HG03439 (cell line): ENCODE data around the gene PLS1.
"Not testable (repeated sequence)": the region's sequence is repeated elsewhere in the genome, so short reads cannot be mapped to it uniquely, and the experiment has no call there.

ENCODE experiments used
- ATAC-seq: cut with Tn5 transposase; IDR thresholded peaks from one replicate; pipeline ENCODE4 v1.9.1; 2021; ENCODE audit warnings: mild to moderate bottlenecking, moderate library complexity; ENCODE audit not compliant: unreplicated experiment

Gene PLS1, protein sequence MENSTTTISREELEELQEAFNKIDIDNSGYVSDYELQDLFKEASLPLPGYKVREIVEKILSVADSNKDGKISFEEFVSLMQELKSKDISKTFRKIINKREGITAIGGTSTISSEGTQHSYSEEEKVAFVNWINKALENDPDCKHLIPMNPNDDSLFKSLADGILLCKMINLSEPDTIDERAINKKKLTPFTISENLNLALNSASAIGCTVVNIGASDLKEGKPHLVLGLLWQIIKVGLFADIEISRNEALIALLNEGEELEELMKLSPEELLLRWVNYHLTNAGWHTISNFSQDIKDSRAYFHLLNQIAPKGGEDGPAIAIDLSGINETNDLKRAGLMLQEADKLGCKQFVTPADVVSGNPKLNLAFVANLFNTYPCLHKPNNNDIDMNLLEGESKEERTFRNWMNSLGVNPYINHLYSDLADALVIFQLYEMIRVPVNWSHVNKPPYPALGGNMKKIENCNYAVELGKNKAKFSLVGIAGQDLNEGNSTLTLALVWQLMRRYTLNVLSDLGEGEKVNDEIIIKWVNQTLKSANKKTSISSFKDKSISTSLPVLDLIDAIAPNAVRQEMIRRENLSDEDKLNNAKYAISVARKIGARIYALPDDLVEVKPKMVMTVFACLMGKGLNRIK

GRCh38 chr3:142595951-142596725 lies at the start of gene PLS1:
TSS of gene PLS1 (plus strand) at chr3:142596393. CDS start at chr3:142664238, 67,845 bp downstream.
- peak; percentile 95 for ATAC-seq

- ATAC-seq = no peak
These were observed 46.2 kb upstream of the PLS1 start for GRCh38 chr3:142549986-142550385.

- ATAC-seq = not testable (repeated sequence)
These were observed 43.6 kb upstream of the PLS1 start for GRCh38 chr3:142552579-142552978.

GRCh38 chr3:142553741-142554140 lies 42.5 kb upstream of the PLS1 start:
- ATAC-seq = no peak

DNA sequence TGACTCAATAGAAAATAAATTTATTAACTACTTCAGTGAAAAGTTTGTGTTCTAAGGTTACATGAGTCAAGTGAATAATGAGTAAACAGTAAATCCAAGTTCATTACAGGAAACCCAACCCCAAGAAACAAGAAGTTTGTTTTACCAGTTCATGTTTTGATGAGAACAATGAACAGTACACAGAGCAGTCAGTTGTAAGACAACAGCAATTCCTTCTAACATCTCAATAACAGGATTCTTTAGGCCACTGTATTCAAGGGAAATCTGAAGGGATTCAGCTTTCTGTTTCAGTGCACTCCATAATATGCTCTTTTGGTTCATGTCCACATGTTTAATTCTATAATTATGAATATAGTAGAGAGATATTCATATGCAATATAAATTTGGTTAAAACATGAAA lies 36.1 kb upstream of the PLS1 start:
- ATAC-seq = no peak

DNA sequence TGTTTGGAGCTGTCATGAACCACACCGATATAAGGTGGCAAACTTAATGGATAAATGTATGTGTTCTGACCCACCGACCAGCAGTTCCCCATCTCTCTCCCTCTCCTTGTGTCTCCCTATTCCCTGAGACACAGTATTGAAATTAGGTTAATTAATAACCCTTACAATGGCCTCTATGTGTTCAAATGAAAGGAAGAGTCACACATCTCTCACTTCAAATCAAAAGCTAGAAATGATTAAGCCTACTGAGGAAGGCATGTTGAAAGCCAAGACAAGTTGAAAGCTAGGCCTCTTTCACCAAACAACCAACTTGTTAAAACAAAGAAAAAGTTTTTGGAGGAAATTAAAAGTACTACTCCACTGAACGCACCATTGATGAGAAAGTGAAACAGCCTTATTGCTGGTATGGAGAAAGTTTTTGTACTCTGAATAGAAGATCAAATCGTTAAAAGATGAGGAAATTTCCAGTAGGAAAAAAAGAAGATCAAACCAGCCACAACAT lies 32.6 kb upstream of the PLS1 start:
- ATAC-seq = no peak

DNA sequence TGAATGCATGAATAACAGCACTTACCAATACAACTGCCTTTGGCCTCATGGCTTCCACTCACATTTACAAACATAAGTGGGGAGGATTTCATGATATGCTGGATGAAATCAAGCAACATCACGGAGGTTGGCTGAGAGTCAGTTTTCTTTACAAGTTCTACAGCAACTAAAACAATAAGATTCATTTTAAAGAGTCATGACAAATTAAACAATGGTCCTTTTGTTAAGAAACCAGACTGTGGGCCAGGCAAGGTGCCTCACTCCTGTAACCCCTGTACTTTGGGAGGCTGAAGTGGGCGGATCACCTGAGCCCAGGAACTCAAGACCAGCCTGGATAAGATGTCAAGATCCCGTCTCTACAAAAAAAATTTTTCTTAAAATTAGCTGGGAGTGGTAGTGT lies 30.1 kb upstream of the PLS1 start:
- no peak for ATAC-seq

DNA sequence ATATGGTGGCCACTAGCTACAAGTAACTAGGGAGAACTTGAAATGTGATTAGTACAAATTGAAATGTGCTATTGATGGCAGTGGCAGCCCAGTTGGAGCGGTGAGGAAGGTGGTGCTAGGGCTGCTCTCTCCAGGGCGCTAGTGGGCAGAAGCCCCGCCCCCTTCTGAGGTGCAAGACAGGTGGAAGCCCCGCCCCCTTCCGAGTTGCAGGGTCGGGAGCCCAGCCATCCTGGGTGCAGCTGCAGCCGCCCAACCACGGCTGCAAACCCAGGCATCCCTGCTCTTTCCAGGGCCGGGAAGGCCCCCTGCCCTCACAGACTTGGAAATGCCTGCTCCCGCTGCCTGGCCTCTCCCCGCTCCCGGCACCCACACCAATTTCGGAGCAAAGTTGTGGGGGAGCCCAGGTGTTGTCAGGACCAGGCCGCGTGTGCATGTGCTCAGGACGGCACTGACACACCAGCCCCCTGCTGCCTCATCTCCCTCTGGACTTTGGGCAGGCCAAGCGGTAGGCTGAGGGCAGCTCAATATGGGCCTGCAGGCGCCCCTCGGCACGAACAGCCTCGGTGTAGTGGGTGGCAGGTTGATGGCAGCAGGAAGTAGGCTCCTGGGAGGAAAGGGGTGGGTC lies 27.7 kb upstream of the PLS1 start:
- ATAC-seq = no peak

GRCh38 chr3:142569422-142569821 lies 26.8 kb upstream of the PLS1 start:
- not testable (repeated sequence) for ATAC-seq

- not testable (repeated sequence) for ATAC-seq
These were observed 22.0 kb upstream of the PLS1 start for GRCh38 chr3:142574223-142574622.

DNA sequence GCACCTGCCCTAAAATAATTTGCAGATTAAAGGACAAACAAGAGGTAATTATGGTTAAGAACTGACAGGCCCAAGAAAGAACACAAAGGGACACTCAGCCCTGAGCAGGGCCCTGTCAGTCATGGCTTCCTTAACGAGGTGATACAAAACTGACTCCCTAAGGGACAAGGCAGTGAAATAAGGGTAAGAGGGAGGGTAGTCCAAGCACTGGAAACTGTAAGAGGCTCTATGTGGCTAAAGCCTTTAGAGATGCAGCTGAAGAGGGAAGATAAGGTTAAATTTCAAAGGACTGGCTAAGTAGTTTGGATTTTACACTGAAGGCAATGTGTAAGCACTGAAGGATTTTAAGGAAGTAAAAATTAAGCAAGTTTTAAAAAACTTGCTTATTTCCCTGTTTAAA lies 21.5 kb upstream of the PLS1 start:
- ATAC-seq = no peak

DNA sequence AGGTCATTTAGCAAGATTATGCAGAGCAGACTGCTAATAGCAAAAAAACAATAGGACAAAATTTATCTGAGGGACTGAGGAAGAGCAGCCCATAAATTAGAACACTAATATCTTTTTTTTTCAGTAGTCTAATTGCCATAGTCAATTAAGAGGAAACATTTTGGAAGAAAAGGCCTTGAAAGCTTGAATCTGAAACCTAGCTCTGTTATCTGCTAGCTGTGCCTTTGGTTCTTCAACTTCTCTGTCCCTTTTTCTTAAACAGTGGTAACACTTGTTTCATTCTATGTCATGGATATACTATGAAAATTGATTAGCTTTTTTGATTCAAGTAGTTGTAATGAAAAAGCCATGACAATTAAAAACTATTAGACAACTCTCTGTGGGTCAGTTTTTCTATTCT lies 19.4 kb upstream of the PLS1 start:
- no peak for ATAC-seq

- no peak for ATAC-seq
These were observed 18.4 kb upstream of the PLS1 start for GRCh38 chr3:142577696-142578328.

DNA sequence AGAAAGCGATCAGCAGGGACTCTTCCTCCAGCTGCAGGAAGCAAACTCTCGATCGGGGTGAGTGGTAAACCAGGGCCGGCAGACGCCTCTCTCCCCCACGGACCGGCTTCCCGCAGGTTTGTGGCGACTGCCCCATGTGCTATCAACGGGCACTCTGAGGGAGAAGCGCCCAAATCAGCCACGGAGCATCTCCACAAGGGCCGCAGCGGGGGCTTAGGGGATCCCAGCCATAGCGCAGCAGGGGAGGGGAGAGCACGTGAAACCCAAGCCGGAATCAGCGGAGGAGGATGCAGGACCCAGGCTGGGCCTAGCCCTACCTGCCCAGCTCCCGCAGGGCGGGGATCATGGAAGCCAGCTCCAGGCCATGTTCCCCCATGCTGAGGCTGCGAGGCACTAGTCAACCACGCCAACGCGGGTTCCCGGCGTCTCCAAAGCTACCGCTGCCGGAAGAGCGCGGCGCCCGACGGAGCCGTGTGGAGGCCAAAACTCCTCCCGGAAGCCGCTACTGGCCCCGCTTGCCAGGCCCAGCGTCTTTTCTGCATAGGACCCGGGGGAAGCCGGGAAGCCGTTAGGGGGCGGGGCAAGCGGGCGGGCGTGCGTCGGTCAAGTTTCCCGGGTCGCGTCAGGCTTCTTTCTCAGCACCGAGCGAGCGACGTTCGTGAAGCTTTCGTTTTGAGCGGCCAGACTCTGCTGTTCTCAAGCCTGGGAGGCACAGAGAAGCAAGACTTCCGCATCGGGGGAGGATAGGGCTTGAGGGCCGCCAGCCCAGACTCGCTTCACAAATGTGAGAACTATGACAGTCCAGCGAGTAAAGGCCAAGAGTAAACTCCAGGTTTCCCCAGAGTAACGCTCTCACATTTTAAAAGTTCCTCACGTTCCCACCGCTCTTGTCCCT lies 17.6 kb upstream of the PLS1 start, which contains the start of gene ATR:
Gene ATR, minus strand, starts transcription at position 405 of the 895 bp plus-strand sequence. Its CDS starts 29 bp downstream, at position 376.
- peak; percentile 94 for ATAC-seq

GRCh38 chr3:142580061-142580423 lies 16.2 kb upstream of the PLS1 start:
- ATAC-seq = no peak

- ATAC-seq = not testable (repeated sequence)
These were observed 15.1 kb upstream of the PLS1 start for GRCh38 chr3:142581070-142581469.

DNA sequence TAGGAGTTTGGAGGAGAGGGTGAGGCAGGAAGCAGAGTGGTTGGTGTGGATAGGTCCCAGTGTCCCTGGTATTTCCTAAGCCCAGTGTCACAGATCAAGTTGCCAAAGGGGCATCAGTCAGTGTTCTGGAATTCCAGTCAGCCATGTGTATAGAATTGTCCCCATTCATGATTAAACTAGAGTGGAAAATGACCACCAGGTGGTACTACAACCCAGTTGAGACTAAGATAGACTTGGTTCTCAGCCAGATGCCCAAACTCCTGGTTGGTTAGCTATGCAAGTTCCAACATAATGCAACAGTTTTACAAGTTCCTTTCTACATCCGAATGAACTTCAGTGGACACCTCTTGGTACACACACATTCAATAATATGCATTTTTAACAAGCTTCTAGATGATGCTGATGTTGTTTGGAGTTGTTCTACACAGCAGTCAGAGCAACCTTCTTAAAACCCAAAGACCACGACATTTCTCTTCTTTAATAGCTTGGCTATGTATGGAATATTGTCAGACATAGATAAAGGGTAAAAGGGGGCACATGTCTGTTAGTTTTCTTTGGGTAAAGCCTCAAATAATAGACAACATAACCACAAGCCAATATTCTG lies 9.3 kb upstream of the PLS1 start:
- peak; percentile 65 for ATAC-seq

- no peak for ATAC-seq
These were observed 7.5 kb upstream of the PLS1 start for GRCh38 chr3:142588703-142589102.

GRCh38 chr3:142592268-142592667 lies 3.9 kb upstream of the PLS1 start:
- not testable (repeated sequence) for ATAC-seq
